Middle frontal gyrus (tissue), 1 donor: ENCODE results near the gene ANO1.

Source experiments
- DNase-seq: peaks from one replicate; pipeline ENCODE4 v3.0.0-alpha.2; 2015; ENCODE audit warnings: low spot score; ENCODE audit errors: extremely low spot score

ANO1 gene

DNA sequence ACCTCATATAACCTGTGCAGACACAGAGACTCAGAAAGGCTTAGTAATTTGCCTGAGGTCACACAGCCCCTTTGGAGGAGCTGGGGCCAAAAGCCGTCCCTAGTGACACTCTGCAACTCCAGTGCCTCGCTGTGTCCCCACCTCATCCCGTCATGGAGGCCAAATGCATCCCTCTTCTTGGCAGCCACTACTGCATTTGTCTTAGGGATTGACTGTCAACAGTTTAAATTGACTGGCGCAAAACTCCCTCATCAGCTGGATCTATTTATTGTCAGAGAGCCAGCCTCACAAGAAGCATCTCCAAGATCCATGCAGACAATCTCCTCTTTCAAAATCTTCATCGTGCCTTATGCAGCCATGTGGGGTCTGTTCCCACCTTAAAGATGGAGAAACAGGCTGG is 35.7 kb downstream of the ANO1 start:
- no peak for DNase-seq

DNA sequence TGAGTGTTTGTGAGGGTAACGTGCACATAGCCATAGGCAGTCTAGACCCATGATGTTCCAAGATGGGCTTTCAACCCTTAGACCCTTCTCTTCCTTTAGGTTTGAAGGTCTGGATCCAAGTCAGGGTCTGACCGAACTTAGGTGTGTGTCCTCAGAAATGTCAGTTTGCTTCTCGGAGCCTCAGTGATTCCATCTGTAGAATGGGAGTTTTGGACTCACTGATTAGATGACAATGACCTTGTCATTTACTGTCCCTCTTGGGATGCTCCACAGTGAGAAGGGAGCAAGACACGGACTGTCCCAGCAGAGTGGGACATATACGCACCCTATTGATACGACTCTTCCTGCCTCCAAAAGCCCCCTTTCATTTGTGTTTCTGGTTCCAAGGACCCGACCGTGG is 37.7 kb downstream of the ANO1 start:
- no peak for DNase-seq

DNA sequence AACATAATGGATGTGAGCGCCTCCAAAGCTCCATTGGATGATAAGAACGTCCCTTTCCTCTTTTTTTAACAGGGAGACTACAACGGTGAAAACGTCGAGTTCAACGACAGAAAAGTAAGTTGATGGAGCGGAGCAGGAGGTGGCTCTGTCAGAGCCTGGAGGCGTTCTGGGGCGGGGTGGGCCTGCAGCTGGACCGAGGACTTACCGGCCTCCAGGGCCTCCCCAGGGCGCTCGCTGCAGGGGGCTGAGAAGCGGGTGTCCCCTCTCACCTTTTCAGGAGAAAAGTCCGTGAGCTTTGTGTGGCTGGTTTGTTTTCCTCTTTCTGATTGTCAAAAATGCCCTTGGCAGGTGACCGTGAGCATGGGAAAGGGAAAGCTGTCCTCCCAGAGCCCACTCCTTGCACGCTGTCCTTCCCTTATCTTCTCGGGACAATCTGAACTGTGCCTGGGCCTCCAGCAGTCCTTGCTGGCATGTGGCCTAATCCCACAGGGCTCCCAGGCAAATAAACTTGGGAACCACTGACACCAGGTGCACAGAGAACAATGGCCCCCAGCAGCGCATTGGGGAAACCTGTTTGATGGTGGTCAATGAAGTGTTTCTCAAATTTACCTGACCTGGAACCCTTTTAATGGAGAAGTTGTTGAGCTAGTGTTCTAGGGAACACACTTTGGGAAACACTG is 38.4 kb downstream of the ANO1 start:
- DNase-seq, result no peak

DNA sequence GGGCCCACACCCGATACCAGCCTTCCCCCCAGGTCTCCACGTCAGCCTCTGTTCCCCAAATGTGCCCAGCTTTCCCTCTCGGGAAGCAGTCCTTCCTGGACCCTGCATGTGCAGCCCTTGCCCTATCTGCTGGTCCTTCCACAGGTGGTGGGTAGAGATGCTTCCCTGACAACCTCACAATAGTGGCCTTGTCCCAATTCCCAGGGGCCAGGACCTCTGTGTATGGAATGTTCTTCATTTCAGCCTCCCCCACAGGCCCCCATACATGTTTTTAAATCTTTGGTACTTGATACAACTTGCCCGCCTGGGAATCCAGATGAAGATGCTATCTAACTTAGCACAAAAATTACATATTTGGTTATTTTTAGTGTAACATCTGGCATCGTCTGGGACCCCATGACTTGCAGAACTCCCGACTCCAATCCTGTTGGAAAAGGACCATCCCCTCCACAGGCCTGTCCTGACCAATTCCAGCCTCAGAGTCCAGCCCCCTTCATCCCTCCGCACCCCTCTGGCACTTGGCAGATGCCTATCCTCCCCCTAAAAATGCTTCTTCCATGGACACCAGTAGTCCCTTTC is 39.5 kb downstream of the ANO1 start:
- no peak for DNase-seq

DNA sequence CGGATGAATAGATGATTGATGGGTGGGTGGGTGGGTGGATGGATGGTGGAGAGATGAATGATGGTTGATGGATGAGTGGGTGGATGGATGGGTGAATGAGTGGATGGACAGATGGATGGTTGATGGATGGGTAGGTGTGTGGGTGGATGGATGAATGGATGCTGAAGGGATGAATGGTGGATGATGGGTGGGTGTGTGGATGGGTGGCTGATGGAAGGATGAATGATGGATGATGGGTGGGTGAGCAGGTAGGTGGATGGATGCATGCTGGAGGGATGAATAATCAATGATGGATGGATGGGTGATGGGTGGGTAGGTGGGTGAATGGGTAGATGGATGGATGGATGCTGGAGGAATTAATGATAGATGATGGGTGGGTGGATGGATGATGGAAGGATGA is 40.5 kb downstream of the ANO1 start:
- no peak for DNase-seq

DNA sequence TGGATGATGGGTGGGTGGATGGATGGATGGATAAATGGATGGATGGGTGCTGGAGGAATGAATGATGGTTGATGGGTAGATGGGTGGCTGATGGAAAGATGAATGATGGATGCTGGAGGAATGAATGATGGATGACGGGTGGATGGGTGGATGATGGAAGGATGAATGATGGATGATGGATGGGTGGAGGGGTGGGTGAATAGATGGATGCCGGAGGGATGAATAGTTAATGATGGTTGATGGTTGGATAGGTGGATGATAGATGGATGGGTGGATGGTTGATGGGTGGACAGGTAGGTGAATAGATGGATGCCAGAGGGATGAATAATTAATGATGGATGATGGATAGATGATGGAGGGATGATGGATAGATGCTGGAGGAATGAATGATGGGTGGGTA is 41.4 kb downstream of the ANO1 start:
- DNase-seq, result no peak

DNA sequence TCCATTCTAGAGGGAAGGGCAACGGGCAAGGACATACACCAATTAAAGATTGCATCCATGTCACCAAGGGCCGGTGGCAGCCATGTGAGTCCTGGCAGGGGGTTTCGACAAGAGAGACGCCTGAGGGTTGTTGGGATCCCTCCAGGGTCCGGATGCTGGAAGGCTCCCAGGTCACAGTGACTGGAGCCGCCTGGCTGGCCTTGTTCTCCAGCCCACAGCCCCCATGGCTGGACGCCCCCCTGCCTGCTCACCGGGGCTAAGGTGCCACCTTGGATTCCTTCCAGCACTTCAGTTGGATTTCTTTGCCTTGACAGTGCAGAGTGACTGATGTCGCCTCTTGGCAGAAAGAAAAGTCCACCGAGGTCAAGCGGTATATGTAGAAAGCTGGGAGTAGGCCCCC is 42.6 kb downstream of the ANO1 start:
- no peak for DNase-seq

DNA sequence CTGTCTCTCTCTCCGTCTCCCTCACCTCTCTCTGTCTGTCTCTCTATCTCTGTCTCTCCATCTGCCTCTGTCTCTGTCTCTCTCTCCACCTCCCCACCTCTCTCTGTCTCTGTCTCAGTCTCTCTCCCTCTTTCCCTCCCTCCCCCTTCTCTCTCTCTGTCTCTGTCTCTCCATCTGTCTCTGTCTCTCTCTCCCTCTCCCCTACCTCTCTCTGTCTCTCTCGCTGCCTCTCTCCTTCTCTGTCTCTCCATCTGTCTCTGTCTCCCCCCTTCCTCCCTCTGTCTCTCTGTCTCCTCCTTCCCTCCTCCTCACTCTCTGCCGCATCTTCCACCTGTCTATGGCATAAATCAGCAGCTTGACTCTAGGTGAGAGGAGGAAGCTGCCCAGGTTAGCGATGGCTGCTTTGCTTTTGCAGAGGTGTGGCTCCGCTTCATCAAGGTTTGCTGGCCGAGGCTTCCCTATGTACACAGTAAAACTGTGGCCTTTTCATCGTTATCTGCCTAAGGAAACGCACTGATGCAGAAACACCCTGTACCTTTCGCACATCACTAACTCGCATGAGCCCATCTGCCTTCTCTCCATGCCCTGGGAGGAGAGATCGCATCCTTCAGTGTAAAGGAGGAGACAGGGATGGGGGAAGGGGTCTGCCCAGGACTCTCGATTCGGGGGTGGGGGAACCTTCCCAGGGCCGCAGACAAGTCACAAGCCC is 44.5 kb downstream of the ANO1 start:
- DNase-seq, result no peak

DNA sequence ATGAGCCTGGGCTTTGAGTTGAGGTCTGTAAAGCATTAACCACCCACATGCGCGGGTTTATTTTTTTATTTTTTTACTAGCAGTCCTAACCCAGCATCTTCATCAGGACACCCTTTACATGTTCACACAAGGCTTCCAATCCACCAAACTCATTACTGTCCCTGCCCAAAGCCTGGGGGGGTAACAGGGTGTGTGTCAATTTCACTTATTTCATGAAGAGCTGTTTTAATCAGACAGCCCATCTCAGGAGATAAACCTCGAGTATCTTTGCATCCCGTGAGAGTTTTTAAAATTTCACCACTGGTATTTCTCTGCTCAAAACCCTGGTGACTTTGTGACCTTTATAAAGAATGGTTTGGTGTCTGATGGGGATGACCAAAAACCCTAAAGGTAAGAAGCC is 45.6 kb downstream of the ANO1 start:
- no peak for DNase-seq

DNA sequence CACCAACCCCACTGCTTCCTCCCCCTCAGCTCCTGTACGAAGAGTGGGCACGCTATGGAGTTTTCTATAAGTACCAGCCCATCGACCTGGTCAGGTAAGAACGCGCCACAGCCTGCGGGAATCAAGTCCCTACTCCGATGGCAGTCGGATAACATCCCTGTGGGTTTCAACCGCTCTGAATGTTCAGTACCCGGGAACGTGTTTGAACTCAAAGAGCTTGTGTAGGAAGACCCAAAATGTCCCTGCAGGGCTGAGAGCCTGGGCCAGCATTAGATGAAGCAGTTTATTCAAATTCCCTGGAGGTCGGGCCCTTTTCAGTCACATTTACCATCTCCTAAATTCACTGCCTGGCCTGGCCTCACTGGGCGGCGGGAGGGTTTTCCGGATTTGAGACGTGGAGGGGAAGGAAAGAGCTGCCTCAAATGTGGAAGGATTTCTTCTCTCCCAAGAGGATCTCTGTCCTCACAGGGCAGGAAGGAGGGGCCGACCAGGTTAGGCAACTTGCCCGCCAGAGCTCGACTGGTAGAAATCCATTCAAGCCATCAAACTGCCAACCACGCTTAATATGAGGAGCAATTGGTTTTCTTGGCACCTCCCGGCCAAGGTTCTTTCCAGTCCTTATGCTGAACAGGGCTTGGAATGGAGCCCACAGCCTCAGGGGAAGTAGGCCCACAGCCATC is 46.3 kb downstream of the ANO1 start:
- no peak for DNase-seq

DNA sequence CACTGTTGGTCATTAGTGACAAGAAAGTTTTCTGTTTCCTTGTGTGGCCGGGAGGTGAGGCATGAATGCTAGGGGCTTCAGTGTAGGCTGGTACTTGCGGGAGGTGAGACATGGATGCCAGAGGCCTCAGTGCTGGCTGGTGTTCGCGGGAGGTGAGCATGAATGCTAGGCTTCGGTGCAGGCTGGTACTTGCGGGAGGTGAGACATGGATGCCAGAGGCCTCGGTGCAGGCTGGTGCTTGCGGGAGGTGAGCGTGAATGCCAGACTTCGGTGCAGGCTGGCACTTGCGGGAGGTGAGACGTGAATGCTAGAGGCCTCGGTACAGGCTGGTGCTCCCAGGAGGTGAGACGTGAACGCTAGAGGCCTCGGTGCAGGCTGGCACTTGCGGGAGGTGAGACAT is 48.4 kb downstream of the ANO1 start:
- no peak for DNase-seq

DNA sequence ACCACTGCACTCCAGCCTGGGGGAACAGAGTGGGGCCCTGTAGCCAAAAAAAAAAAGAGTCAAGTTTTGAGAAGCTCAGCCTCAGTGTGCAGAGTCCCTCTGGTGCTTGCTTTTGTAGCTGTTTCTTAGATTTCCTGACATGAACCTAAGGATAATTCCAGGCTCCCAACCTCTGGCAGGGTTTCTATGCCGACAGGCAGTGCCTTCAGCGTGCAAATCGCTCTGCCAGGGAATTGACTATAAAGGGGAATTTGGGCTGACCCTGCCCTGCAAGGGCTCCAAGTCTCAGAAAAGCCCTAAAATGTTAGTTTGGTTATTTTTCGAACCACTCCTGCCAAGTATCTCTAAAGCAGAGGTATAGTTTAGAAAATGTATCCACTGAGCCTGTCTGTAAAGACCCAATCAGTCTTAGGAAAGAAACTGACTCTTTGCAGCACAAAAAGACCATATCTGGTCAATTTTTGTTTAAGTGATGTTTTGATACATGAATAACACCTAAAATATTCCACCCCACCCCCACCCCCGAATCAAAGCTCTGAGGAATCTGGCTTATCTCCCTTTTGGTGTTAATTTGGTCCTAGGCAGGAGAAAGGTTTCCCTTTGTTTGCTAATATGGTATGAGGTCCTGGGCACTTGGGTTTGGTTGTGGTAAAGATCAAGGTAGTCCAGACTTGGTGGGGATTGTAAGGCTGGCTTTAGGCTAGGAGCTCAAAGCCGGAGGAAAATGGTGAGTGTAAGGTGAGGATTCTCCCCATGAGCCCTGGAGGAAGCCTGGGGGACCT is 49.7 kb downstream of the ANO1 start:
- DNase-seq, result no peak

DNA sequence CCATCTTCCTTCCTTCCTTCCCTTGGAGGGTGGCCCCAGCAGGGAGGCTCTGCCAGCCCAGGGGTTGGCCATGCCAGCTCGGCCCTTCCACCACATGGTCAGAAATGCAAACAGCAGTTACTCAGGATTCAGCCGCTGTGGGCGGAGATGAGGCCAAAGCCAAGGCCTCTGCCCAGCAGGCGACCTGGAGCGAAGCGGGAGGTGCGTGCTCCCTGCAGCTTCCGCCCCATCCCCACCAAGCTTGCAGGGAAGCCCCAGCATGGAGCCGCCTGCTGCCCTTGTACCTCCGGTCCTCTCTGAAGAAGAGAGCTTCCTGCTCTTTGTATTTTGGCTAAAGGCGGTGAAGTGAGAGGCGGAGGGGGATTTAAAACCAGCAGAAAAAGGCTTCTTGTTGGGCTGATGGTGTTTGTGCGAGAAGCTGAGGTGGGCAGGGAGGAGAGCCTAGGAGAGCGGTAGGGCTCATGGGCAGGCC is 50.4 kb downstream of the ANO1 start:
- DNase-seq, result no peak

DNA sequence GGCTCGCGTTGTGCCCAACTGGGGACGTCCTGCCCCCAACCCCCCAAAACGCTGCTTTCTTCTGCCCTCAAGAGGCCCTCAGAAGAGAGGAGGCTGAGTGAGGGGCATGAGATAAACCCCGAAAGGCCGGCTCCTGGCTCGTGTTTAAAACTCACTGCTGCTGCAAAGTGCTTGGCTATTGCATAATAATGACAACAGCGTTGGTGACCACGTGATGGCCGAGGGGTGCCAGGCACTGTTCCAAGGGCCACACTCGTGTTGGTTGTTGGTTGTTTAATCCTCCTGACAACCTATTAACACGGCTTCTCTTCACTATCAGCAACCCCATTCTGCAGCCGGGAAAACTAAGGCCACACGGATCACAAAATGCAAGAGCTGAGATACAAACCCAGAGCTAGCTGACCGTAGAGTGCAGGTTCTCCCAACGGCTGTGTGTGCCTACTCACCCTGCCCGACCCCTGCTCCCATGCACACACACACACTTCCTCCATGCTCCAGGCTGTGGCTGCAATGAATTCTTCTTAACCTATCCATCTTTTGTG is 51.0 kb downstream of the ANO1 start:
- DNase-seq, result no peak

DNA sequence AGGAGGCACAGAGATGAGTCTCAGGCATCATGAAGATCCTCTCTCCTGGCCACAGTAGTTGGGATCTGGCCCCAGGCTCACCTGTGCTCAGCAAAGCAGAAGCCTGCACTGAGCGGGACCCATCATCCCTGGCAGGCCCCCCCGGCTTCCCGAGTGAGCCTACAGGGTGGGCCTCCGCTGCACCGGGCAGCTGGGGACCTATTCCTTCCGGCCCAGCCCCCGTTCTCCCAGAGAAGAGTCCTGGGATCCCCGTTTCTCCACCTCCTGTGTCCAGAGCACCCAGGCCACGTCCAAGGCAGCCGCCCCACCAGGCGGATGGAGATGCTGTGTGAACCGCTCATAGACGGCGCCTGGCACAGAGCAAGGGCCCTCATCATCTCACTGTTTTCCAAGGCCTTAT is 52.5 kb downstream of the ANO1 start:
- DNase-seq, result no peak

DNA sequence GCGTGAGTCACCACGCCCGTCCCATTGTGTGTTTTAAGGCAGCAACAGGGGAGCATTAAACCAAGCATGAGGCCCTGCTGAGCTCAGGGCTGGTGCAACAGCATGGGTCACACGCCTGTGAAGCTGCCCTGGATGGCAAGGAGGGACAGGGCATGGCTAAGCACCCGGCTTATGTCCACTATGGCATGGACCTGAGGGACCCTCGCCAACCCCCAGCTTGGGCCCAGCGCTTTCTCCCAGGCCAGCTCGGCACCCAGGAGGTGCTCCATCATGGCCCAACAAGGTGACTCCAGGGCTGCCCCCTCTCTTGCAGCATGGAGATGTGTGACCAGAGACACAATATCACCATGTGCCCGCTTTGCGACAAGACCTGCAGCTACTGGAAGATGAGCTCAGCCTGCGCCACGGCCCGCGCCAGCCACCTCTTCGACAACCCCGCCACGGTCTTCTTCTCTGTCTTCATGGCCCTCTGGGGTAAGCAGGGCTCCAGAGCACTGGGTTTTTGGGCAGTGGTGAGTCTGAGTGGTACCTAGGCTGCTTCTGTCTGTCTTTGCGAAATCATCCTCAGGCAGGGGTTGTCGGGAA is 53.6 kb downstream of the ANO1 start:
- no peak for DNase-seq

DNA sequence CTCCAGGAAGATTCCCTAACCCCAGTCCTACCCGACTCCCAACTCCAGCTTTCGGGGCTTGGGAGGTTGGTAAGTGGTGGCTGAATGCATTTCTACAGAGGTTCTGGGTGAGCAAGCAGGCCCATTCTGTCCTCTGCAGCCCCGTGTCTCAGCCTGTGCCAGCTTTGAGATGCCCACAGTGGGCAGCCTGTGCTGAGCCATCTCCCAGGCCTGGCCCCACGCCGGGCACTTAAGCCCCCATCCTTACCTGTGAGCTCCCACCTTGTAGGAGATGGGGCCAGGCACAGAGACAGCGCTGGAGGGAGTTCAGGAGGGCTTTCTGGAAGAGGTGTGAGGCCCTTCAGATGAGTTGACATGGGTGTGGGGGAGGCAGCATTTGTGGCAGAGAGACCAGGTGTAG is 54.5 kb downstream of the ANO1 start:
- no peak for DNase-seq

DNA sequence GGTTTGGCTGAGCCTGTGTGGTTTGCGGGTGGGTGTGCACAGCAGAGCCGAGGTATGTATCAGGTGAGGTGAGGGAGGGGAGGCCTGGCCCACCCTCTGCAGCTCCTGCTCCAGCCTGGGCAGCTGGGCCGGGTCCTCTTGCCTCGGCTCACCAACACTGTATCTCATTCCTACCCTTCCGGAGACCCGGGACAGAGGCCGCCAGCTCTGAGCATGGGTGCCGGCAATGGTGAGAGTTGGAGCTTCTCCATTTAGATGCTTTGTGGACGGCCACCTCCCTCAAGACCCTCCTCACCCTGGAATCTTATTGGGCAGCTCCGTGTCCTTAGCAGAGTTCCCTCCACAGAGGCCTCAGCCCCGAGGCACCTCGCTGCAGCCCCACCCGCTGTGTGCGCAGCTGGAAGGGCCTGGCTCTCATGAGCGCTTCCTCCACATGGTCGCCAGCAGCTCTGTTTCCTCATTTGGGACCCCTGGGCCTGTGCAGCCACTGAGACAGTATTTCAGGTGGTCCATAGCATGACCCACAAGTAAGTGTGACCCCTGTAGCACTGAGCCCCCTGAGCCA is 55.7 kb downstream of the ANO1 start:
- no peak for DNase-seq

DNA sequence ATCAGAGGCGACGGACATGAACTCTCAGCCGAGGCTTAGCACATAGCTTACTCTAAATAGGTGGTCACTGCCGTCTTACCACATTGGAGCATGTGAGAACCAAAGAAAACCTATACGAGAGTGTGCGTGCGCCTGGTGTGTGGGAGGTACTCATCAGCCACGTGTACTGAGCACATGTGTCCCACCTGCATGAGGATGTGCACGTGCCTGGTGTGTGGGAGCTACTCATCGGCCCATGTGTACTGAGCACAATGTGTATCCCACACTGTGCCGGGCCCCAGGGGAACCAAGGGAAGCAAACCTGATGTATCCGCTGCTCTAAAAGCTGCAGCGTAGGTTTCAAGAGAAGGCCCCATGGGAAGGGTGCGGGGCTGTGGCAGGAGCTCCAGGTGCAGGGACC is 56.4 kb downstream of the ANO1 start:
- DNase-seq, result no peak

DNA sequence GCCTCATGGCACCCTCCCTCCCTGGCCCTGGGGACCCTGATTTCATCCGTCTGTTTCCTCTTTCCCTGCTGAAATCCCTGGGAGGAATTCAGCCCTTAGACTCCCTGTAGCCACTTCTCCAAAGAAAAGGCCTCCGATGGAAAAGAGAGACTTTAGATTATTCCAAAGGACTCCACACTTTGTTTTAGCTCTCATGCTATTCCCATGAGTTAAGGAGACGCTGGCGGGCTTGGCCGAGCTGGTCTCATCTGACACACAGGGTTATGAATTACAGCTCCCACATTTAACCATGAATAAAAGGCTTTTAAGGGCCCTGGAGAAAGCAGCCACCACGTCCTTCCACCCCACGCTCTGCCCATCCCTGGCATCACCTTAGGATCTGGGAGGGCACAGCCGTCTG is 57.0 kb downstream of the ANO1 start:
- no peak for DNase-seq
